GM18868 (cell line): ENCODE data around the gene HYAL3.
A peak's percentile ranks its signal among the peaks of the same experiment; 100 is the strongest.
"Not testable (repeated sequence)": the region's sequence is repeated elsewhere in the genome, so short reads cannot be mapped to it uniquely, and the experiment has no call there.

Experiments
- ATAC-seq: cut with Tn5 transposase; IDR thresholded peaks from one replicate; pipeline ENCODE4 v1.9.1; 2021; ENCODE audit warnings: mild to moderate bottlenecking, moderate library complexity; ENCODE audit not compliant: unreplicated experiment

The HYAL3 gene

DNA sequence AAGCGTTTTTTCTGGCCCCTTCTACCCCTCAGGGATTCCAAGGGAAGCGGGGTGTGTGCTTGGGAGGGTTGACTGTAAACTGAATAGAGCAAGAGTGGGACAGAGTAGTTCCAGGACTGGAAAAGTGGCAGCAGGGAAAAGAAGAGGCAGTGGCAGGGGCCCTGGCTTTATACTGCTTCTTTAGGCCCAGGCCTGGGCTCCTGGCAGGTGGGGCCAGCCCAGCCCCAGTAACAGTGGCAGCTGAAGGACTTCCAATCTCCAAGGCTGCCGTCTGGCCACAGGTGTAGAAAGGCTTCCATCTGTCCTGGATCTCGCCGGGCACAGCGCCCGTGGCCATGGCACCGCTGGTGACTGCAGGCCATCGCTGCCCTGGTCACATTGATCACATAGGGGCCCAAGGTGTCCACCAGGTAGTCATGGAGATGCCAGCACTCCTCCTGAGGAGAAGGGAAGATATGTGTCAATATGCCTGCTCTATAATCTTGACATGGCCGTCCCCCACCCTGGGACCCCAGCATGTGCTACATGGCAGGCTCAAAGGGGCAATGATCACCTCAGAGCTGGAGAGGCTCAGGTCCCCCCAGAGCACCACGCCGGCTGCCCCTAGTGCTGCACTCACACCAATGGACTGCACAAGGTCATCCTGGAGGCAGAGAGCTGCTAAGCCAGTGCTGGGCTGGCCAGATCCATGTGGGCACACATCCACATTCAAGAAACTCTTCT, 6.0 kb downstream of the HYAL3 start:
- ATAC-seq, result no peak

DNA sequence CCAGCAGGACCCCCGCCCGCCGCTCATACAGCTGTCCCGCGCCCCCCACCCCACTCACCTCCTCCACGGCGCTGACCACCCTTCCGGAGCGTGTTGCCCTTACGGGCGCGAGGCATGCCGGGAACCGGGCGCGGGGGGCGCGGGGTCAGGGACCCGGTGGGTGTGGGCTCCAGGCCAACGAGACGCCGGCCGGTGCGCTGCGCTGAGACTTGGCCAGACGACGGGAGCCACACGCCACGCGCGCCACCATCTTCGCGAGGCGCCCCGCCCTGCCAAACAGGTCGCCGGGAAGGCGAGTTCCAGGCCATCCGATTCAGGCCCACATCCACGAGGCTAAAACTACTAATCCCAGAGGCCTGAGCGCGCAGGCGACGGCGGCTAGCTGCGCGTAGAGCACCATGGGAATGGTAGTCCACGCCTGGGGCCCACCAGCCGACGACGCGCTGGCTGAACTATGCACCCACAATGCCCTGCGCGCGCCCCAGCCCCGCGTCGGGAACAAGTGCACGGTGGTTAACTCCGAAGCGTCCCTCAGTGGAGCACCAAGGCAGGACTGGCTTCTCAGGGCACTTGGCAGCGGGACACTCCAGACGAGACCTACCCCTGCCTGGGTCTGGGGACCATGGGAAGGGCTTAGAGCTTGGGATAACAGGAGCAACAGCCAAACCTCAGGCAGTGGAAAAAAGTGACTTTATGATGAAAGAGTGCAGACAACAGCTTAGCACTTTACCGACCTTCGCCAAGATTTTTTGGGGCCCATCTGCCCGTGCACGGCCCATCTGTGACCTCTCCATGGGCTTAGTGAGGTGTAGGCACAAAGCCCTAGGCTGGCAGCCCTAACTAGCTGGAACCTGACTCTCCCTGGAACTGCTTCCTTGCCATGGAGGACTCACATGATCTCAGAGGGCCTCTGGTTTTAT, 6.8 kb downstream of the HYAL3 start, which contains the start of gene IFRD2:
IFRD2 (minus strand) TSS at position 271 of the 920 bp plus-strand sequence; CDS start at position 116, 155 bp downstream.
- peak; percentile 94 for ATAC-seq

DNA sequence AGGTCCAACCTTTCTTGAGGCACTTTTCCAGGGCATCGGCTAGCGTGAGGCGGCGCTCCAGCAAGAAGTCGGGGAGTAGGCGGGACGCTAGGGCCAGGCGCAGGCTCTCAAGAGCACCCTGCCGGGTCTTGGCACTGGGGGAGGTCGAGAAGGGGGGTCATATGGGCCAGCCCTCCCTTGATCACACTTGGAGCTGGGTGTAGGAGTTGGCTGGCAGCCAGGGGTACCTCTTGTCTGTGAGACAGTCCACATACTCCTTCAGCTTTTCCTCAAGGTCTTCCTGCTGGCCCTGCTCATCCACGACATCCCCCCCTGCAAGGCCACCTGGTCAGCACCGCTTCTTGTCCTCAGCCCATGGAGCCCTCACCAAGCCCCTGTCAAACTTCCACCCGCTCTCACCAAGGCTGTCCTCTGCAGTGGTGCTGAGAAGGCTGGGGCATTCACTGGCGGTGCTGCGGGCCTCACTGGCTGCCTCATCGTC, 9.0 kb downstream of the HYAL3 start:
- ATAC-seq, result no peak

DNA sequence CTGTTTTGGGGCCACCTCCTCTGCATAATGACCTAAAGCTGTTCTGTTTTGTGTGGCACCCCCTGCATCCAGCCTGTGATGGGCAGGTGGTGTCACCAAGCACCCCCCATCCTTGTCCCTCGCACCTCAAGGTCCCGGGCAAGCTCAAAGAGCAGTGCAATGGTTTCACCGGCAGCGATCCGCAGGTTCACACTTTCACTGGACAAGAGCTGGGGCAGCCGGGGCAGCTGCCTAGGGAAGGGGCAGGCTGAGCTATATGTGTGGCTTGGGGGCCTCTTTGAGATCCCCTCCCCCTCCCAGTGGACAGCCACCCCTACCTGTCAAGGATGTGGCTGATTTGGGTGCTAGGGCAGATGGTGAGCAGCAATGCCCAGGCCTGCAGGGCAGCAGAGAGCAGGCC, 10.1 kb downstream of the HYAL3 start:
- ATAC-seq, result no peak

DNA sequence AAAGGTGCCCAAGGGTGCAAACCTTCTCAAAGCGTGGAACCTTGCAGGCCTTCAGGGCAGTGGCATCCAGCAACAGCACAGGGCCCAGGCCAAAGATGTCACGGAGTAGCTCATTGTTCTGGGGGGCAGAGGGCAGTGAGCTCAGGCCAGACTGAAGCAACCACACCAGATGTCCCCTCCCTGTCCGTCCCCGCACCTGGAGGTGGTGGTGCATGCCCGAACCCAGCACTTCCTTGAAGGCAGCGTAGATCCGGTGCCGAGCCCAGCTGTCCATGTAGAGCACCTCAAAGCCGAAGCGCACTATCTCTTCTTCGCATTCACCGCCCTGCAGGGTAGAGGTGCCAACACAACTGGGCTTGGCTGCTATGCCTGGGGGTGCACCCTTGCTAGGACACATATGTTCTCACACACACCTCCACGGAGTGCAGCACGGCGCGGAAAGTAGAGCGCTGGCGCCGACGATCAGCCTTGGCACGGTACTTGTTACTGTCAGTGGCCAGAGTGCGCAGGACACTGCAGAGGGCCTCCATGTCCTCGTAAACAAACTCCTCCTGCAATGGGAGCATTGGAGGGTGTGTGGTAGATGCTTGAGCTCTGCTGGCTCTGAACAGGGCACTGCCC, 10.7 kb downstream of the HYAL3 start:
- ATAC-seq, result no peak

DNA sequence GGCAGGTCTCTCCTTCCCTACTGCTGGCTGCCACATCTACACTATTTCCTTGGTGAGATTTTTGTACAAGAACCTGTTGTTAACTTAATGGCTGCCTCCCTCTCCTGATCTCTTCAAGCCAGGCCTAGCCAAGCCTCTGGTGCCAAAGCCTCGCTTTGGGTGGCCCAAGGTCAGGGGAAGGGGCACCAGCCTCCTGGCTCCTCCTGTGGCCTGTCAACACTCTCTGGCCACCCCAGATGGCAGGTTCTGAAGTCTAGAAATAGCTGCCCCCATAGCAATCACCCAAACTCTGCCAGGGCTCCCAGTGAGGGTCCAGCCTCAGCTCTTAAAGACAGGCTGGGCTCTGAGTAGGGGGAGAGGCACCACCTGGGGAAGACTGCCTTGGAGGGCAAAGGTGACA, 11.9 kb downstream of the HYAL3 start:
- no peak for ATAC-seq

DNA sequence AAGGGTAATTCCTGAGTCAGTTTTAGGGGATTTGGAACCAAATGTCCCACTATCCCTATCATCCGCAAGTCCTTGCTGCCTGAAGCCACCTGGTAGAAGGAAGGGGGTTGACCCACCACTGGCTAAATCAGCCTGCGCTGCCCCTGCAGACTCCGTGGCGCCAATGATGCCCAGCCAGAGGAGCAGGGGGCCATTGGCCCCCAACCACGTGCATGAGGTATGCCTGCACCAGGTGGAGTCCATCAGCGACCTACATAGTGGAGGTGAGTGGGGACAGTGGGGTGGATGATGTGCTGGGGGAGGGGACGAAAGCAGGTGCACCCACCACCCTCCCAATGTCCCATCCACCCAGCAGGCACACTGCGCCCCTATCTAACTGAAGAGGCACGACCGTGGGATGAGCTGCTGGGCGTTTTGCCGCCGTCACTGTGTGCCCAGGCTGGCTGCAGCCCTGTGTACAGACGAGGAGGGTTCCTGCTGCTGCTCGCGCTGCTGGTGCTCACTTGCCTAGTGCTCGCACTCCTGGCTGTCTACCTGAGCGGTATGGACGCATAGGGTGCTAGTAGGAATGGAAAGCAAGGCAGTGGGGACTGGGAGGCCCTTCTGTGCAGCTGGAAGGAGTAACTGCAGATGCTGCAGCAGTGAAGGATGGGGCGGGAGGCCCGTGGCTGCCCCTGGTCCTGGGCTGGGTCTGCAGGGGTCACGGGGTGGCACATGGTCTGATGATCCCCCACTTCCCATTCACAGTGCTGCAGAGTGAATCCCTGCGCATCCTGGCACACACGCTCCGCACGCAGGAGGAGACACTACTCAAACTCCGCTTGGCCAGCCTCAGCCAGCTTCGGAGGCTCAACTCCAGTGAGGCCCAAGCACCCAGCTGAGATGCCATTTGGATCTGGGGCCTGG, 12.6 kb downstream of the HYAL3 start:
- ATAC-seq, result no peak

DNA sequence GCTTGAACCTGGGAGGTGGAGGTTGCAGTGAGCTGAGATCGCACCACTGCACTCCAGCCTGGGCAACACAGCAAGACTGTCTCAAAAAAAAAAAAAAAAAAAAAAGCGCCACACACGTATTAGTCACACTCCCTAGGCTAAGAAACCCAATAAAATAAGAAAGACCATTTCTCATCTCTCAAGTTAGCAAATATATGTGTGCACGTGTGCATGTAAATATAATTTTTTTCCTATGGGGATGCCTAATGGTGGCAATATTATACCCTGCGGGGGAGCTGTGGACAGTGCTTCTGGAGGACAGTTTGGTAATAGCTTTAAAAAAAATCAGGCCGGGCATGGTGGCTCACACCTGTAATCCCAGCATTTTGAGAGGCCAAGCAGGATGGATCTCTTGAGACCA, 15.1 kb downstream of the HYAL3 start:
- not testable (repeated sequence) for ATAC-seq

DNA sequence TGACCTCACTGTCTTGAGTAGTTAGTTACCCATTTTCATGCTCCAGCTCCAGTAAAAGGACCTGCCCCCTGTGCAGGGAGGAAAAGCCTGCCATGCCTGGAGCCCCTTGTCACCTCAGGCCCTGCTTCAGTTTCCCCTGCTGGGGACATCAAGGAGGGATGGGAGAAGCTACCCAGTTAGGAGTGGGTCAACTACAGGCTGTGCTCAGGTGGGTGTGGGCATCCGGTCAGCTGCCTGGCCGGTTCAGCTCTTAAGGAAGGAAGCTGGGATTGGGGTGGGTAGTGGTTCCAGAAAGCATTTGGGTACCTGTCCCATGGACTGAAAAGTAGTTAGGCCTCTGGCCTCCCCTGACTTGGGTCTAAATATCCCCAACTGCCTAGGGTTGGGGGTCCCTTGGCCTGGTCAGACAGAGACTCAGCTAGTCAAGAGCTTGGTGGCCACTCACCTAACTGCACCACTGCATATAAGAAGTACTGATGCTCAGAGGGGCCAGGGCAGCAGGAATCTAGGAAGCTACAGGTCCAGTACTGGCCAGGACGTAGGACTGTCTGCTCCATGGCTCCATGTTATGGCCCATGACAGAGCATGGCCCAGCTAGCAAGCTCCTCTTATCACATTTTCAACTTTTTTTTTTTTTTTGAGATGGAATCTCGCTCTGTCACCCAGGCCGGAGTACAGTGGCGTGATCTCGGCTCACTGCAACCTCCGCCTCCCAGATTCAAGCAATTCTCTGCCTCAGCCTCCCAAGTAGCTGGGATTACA, 19.8 kb downstream of the HYAL3 start:
- no peak for ATAC-seq

DNA sequence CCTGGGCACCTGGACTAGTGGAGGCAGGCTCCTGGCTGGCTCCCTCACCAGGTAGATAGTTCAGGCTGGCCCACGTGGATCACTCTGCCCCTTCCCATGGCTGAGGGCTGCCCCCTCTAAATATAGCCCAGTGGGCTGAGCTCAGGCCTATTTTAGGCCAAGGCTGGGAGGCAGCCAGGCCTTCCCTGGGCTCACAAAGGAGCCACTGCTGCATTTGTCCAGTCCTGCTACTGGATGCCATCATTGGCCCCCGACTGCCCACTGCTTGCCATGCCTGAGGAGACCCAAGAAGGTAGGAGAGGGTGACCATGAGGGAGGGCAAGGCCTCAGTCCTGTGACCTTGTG, 20.4 kb downstream of the HYAL3 start, which contains the start of gene LSMEM2:
LSMEM2 (plus strand) TSS at position 208 of the 345 bp plus-strand sequence; CDS start at position 235, 27 bp downstream.
- no peak for ATAC-seq

DNA sequence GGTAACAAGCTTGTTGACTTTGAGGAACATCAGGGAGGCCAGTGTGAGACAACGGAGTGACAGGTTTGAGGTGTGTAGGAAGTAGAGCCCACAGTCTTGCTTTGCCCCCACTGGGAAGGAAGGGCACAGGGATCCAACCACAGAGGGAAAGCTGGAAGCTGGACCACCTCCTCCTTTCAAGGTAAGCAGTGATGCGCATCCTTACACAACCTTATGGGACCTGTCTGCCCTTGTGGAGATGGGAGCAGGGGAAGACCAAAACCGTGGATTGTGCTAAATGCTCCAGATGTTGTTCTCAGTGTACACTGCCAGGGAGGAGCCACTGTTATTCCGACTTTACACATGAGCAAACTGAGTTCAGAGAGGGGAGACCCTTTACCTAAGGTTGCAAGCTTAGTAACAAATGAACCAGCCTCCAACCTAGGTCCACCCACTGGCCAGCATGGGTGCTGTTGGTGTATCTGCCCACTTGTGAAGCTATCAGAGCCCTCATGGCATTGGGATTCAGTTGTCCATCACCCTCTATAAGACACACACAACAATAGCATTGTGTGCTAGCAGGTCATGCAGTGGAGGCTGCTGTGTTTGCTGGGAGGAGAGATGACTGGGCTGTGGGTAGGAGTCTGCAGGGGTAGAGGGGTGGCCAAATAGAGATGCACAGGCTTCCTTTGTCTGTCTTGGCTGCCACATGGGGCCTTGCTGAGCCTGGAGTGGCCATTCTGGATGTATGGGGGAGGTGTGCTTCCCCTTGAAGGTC, 20.9 kb downstream of the HYAL3 start:
- ATAC-seq, result no peak

DNA sequence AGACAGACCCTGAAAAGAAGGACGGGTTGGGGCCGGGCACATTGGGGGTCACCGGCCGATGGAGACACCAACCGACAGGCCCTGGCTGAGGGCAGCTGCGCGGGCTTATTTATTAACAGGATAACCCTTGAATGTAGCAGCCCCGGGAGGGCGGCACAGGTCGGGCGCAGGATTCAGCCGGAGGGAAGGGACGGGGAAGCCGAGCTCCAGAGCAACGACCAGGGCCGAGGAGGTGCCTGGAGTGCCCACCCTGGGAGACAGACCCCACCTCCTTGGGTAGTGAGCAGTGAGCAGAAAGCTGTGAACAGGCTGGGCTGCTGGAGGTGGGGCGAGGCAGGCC, 22.5 kb downstream of the HYAL3 start:
- ATAC-seq, result no peak

DNA sequence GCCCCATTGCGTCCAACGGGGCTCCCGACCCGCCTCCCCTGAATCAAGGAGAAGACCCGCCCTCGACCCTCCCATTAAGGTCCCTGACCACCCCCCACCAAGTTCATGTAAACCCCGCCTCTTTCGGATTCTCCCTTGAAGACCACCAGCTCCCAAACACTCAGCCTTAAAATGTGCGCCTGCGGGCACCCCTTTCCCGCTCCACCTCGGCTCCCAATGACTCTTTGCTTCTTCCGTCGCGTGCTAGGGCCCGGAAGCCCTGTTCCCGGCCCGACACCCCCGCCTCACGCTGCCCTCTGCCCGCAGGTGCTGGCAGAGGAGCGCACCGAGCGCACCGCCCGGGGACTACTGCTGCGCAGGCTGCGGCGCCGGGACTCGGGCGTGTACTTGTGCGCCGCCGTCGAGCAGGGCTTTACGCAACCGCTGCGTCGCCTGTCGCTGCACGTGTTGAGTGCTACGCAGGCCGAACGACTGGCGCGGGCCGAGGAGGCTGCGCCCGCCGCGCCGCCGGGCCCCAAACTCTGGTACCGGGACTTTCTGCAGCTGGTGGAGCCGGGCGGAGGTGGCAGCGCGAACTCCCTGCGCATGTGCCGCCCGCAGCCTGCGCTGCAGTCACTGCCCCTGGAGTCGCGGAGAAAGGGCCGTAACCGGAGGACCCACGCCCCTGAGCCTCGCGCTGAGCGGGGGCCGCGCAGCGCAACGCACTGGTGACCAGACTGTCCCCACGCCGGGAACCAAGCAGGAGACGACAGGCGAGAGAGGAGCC, 23.0 kb downstream of the HYAL3 start:
- no peak for ATAC-seq

DNA sequence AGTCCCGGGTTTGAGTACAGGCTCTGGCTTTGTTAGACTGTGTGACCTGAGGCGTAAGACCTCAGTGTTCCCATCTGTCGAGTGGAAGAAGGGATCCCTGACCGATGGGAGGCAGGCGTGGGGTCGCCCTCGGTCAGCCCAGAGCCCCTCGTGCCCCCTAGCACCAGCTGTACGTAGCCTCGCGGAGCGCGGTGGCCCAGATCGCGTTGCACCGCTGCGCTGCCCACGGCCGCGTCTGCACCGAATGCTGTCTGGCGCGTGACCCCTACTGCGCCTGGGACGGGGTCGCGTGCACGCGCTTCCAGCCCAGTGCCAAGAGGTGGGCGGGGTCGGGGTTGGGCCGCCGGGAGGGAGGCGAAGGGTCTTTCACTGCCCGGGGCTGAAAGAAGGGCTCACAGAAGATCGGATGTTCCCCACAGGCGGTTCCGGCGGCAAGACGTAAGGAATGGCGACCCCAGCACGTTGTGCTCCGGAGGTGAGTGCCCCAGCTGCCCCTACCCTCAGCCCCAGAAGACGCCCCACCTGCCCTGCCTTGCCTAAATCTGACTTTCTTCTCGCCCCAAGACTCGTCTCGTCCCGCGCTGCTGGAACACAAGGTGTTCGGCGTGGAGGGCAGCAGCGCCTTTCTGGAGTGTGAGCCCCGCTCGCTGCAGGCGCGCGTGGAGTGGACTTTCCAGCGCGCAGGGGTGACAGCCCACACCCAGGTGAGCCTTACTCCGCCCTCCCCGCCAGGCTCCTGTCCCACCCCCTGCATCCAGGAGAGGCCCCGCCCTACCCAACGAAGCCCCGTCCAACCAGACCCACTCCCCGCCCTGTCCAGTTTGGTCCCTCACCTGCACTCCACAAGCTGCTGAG, 23.8 kb downstream of the HYAL3 start:
- ATAC-seq, result no peak

DNA sequence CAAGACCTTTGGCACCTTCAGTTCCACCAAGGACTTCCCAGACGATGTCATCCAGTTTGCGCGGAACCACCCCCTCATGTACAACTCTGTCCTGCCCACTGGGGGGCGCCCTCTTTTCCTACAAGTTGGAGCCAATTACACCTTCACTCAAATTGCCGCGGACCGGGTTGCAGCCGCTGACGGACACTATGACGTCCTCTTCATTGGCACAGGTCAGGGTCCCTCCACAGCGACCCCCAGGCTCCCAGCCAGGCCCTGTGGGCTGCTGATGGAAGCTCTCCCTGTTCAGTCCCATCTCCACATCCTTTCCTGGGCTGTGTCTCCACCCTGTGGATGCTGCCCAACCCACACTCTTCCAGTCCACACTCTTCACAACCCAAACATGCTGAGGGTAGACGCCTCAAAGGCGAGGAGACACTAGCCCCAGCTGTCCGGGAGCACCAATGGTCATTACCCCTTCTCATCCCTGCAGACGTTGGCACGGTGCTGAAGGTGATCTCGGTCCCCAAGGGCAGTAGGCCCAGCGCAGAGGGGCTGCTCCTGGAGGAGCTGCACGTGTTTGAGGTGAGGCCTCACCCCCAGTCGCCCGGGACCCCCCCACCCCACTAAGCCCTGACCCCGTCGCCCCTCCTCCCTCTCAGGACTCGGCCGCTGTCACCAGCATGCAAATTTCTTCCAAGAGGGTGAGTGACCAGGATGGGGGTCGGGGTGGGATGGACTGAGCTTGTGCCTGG, 24.7 kb downstream of the HYAL3 start:
- ATAC-seq, result no peak

DNA sequence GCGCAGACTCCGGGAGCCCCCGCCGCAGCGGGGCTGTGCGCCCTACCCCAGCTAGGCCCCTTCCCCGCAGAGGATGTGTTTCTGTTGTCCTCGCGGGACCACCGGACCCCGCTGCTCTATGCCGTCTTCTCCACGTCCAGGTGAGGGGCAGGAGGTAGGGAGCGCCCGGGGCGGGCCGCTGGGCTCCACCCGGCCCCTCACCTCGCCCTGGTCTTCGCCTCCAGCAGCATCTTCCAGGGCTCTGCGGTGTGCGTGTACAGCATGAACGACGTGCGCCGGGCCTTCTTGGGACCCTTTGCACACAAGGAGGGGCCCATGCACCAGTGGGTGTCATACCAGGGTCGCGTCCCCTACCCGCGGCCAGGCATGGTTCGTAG, 25.5 kb downstream of the HYAL3 start:
- ATAC-seq, result no peak
